ENCODE results near the gene KCNB1. TPM values are rescaled to one million over a fixed set of nuclear protein-coding genes. Genes with fewer than 3 reads are reported as not detected.

KCNB1 gene
- total and polyA plus RNA-seq, 2 donors: 3.5 to 7.6 TPM

GRCh38 chr20:49511788-49512525 is 29.5 kb upstream of the KCNB1 start:
- Histone ChIP-seq H3K36me3 (ENCODE audit: insufficient read depth) (no peaks in the 10 kb centered on the region), H3K4me1 (ENCODE audit: insufficient read depth) (no peaks in the 10 kb centered on the region), H3K27ac (ENCODE audit: low read depth) (no peak overlapping the region), H3K4me3 (ENCODE audit: low read depth, low read length) (no peak overlapping the region)
- 98% methylated on average over 2 of the region's 2 CpGs for WGBS
- DNase-seq (ENCODE audit: extremely low spot score): no peak

GRCh38 chr20:49510562-49511122 is 28.2 kb upstream of the KCNB1 start:
- DNase-seq (ENCODE audit: extremely low spot score): peak; percentile 72
- no peak overlapping the region for H3K4me3 ChIP-seq (ENCODE audit: low read depth, low read length)
- no peak overlapping the region for H3K27ac ChIP-seq (ENCODE audit: low read depth)
- 25% methylated on average over 12 of the region's 12 CpGs for WGBS
- no peaks in the 10 kb centered on the region for H3K4me1 ChIP-seq (ENCODE audit: insufficient read depth)
- H3K36me3 ChIP-seq (ENCODE audit: insufficient read depth): no peaks in the 10 kb centered on the region

GRCh38 chr20:49508435-49509199 is 26.1 kb upstream of the KCNB1 start:
- H3K4me1 ChIP-seq (ENCODE audit: insufficient read depth): no peaks in the 10 kb centered on the region
- DNase-seq (ENCODE audit: extremely low spot score): no peak
- H3K4me3 ChIP-seq (ENCODE audit: low read depth, low read length): no peak overlapping the region
- WGBS: 51% methylated on average over 14 of the region's 14 CpGs
- H3K36me3 ChIP-seq (ENCODE audit: insufficient read depth): no peaks in the 10 kb centered on the region
- no peak overlapping the region for H3K27ac ChIP-seq (ENCODE audit: low read depth)

GRCh38 chr20:49507741-49508434 is 25.4 kb upstream of the KCNB1 start:
- Histone ChIP-seq H3K4me1 (ENCODE audit: insufficient read depth) (no peaks in the 10 kb centered on the region), H3K36me3 (ENCODE audit: insufficient read depth) (no peaks in the 10 kb centered on the region), H3K4me3 (ENCODE audit: low read depth, low read length) (no peak overlapping the region), H3K27ac (ENCODE audit: low read depth) (no peak overlapping the region)
- WGBS: 82% methylated on average over 21 of the region's 21 CpGs
- no peak for DNase-seq (ENCODE audit: extremely low spot score)

GRCh38 chr20:49505518-49505917 is 23.1 kb upstream of the KCNB1 start:
- H3K36me3 ChIP-seq (ENCODE audit: insufficient read depth): no peaks in the 10 kb centered on the region
- no peaks in the 10 kb centered on the region for H3K4me1 ChIP-seq (ENCODE audit: insufficient read depth)
- DNase-seq (ENCODE audit: extremely low spot score): peak; percentile 70
- WGBS: 23% methylated on average over 9 of the region's 9 CpGs
- no peak overlapping the region for H3K4me3 ChIP-seq (ENCODE audit: low read depth, low read length)
- no peak overlapping the region for H3K27ac ChIP-seq (ENCODE audit: low read depth)

- Histone ChIP-seq H3K27ac (ENCODE audit: low read depth) (no peak overlapping the region), H3K4me1 (ENCODE audit: insufficient read depth) (no peaks in the 10 kb centered on the region), H3K4me3 (ENCODE audit: low read depth, low read length) (no peak overlapping the region), H3K36me3 (ENCODE audit: insufficient read depth) (no peaks in the 10 kb centered on the region)
- WGBS: 78% methylated on average over 6 of the region's 6 CpGs
- DNase-seq (ENCODE audit: extremely low spot score): no peak
These were observed 20.7 kb upstream of the KCNB1 start for GRCh38 chr20:49503176-49503575.

GRCh38 chr20:49501917-49502316 is 19.4 kb upstream of the KCNB1 start:
- Histone ChIP-seq H3K36me3 (ENCODE audit: insufficient read depth) (no peaks in the 10 kb centered on the region), H3K4me1 (ENCODE audit: insufficient read depth) (no peaks in the 10 kb centered on the region), H3K27ac (ENCODE audit: low read depth) (no peak overlapping the region), H3K4me3 (ENCODE audit: low read depth, low read length) (no peak overlapping the region)
- DNase-seq (ENCODE audit: extremely low spot score): no peak
- 85% methylated on average over 3 of the region's 3 CpGs for WGBS

- Histone ChIP-seq H3K36me3 (ENCODE audit: insufficient read depth) (no peaks in the 10 kb centered on the region), H3K4me3 (ENCODE audit: low read depth, low read length) (no peak overlapping the region), H3K4me1 (ENCODE audit: insufficient read depth) (no peaks in the 10 kb centered on the region), H3K27ac (ENCODE audit: low read depth) (no peak overlapping the region)
- WGBS: 46% methylated on average over 1 of the region's 1 CpG
- DNase-seq (ENCODE audit: extremely low spot score): no peak
These were observed 14.9 kb upstream of the KCNB1 start for GRCh38 chr20:49497398-49497669.

- Histone ChIP-seq H3K36me3 (ENCODE audit: insufficient read depth) (no peaks in the 10 kb centered on the region), H3K4me1 (ENCODE audit: insufficient read depth) (no peaks in the 10 kb centered on the region), H3K27ac (ENCODE audit: low read depth) (no peak overlapping the region), H3K4me3 (ENCODE audit: low read depth, low read length) (no peak overlapping the region)
- 73% methylated on average over 5 of the region's 5 CpGs for WGBS
- DNase-seq (ENCODE audit: extremely low spot score): no peak
These were observed 14.3 kb upstream of the KCNB1 start for GRCh38 chr20:49496553-49497397.

GRCh38 chr20:49496043-49496442 is 13.6 kb upstream of the KCNB1 start:
- no peak overlapping the region for H3K27ac ChIP-seq (ENCODE audit: low read depth)
- 89% methylated on average over 4 of the region's 4 CpGs for WGBS
- no peaks in the 10 kb centered on the region for H3K36me3 ChIP-seq (ENCODE audit: insufficient read depth)
- no peak overlapping the region for H3K4me3 ChIP-seq (ENCODE audit: low read depth, low read length)
- no peak for DNase-seq (ENCODE audit: extremely low spot score)
- H3K4me1 ChIP-seq (ENCODE audit: insufficient read depth): no peaks in the 10 kb centered on the region

GRCh38 chr20:49490689-49491088 is 8.2 kb upstream of the KCNB1 start:
- DNase-seq (ENCODE audit: extremely low spot score): no peak
- 52% methylated on average over 1 of the region's 1 CpG for WGBS
- no peak overlapping the region for H3K27ac ChIP-seq (ENCODE audit: low read depth)
- H3K4me1 ChIP-seq (ENCODE audit: insufficient read depth): no peaks in the 10 kb centered on the region
- no peak overlapping the region for H3K4me3 ChIP-seq (ENCODE audit: low read depth, low read length)
- H3K36me3 ChIP-seq (ENCODE audit: insufficient read depth): no peaks in the 10 kb centered on the region

- Histone ChIP-seq H3K4me1 (ENCODE audit: insufficient read depth) (no peaks in the 10 kb centered on the region), H3K36me3 (ENCODE audit: insufficient read depth) (no peaks in the 10 kb centered on the region), H3K27ac (ENCODE audit: low read depth) (no peak overlapping the region), H3K4me3 (ENCODE audit: low read depth, low read length) (no peak overlapping the region)
- WGBS: 91% methylated on average over 5 of the region's 5 CpGs
- no peak for DNase-seq (ENCODE audit: extremely low spot score)
These were observed 7.2 kb upstream of the KCNB1 start for GRCh38 chr20:49489688-49490087.

GRCh38 chr20:49486064-49486463 is 3.6 kb upstream of the KCNB1 start:
- Histone ChIP-seq H3K36me3 (ENCODE audit: insufficient read depth) (no peaks in the 10 kb centered on the region), H3K27ac (ENCODE audit: low read depth) (no peak overlapping the region), H3K4me1 (ENCODE audit: insufficient read depth) (no peaks in the 10 kb centered on the region), H3K4me3 (ENCODE audit: low read depth, low read length) (no peak overlapping the region)
- no peak for DNase-seq (ENCODE audit: extremely low spot score)
